SKM-1 (cell line): ENCODE data around the gene ZNRF3.
"Not testable (repeated sequence)": the region's sequence is repeated elsewhere in the genome, so short reads cannot be mapped to it uniquely, and the experiment has no call there.

Experiments used
- DNase-seq: peaks from one replicate; lab custom pipeline; 2025; ENCODE audit not compliant: unreplicated experiment; lab: John Stamatoyannopoulos, UW

ZNRF3 gene

GRCh38 chr22:29030016-29030617 lies 146.7 kb downstream of the ZNRF3 start:
- no peak for DNase-seq

- no peak for DNase-seq
These were observed 147.3 kb downstream of the ZNRF3 start for GRCh38 chr22:29030618-29031226.

GRCh38 chr22:29031227-29032011 lies 148.0 kb downstream of the ZNRF3 start:
- no peak for DNase-seq

- DNase-seq, result no peak
These were observed 148.7 kb downstream of the ZNRF3 start for GRCh38 chr22:29032014-29032475.

- DNase-seq, result no peak
These were observed 149.2 kb downstream of the ZNRF3 start for GRCh38 chr22:29032584-29032983.

GRCh38 chr22:29037340-29037932 lies 154.1 kb downstream of the ZNRF3 start:
- DNase-seq, result no peak

GRCh38 chr22:29039148-29039547 lies 155.8 kb downstream of the ZNRF3 start:
- DNase-seq, result no peak

GRCh38 chr22:29039684-29040083 lies 156.3 kb downstream of the ZNRF3 start:
- DNase-seq, result not testable (repeated sequence)

- peak; percentile 48 for DNase-seq
These were observed 157.3 kb downstream of the ZNRF3 start for GRCh38 chr22:29040385-29041275.

GRCh38 chr22:29041408-29041807 lies 158.0 kb downstream of the ZNRF3 start:
- DNase-seq, result no peak

GRCh38 chr22:29043906-29044575 lies 160.7 kb downstream of the ZNRF3 start:
- DNase-seq, result no peak

GRCh38 chr22:29044657-29045176 lies 161.3 kb downstream of the ZNRF3 start:
- DNase-seq, result no peak

- no peak for DNase-seq
These were observed 165.7 kb downstream of the ZNRF3 start for GRCh38 chr22:29048822-29049654.

- DNase-seq, result no peak
These were observed 166.4 kb downstream of the ZNRF3 start for GRCh38 chr22:29049655-29050263.

GRCh38 chr22:29050457-29050856 lies 167.1 kb downstream of the ZNRF3 start:
- no peak for DNase-seq

GRCh38 chr22:29053048-29053702 lies 169.8 kb downstream of the ZNRF3 start:
- DNase-seq, result no peak

GRCh38 chr22:29054251-29054767 lies 170.9 kb downstream of the ZNRF3 start:
- no peak for DNase-seq
